HG02642 (cell line): ENCODE data around the gene SEC61B.
"Not testable (repeated sequence)": the region's sequence is repeated elsewhere in the genome, so short reads cannot be mapped to it uniquely, and the experiment has no call there.

ENCODE experiments used
- ATAC-seq: cut with Tn5 transposase; IDR thresholded peaks from one replicate; pipeline ENCODE4 v1.9.1; 2021; ENCODE audit warnings: mild to moderate bottlenecking; ENCODE audit not compliant: unreplicated experiment, poor library complexity

SEC61B gene

GRCh38 chr9:99235926-99236634, 14.0 kb downstream of the SEC61B start:
- peak; percentile 97 for ATAC-seq

- no peak for ATAC-seq
Observed at GRCh38 chr9:99237356-99237755, 15.3 kb downstream of the SEC61B start.

GRCh38 chr9:99237849-99238248, 15.8 kb downstream of the SEC61B start:
- ATAC-seq, result not testable (repeated sequence)

- ATAC-seq, result no peak
Observed at GRCh38 chr9:99238331-99238730, 16.2 kb downstream of the SEC61B start.

- ATAC-seq, result no peak
Observed at GRCh38 chr9:99239341-99240060, 17.4 kb downstream of the SEC61B start.

- ATAC-seq, result no peak
Observed at GRCh38 chr9:99241106-99241505, 19.0 kb downstream of the SEC61B start.

GRCh38 chr9:99244344-99245260, 22.5 kb downstream of the SEC61B start:
- ATAC-seq, result peak; percentile 91

GRCh38 chr9:99249619-99250018, 27.5 kb downstream of the SEC61B start:
- ATAC-seq, result no peak

GRCh38 chr9:99251157-99251556, 29.1 kb downstream of the SEC61B start:
- no peak for ATAC-seq

GRCh38 chr9:99253134-99253533, 31.1 kb downstream of the SEC61B start:
- peak; percentile 38 for ATAC-seq

- peak; percentile 82 for ATAC-seq
Observed at GRCh38 chr9:99253772-99254431, 31.8 kb downstream of the SEC61B start.

GRCh38 chr9:99255651-99256050, 33.6 kb downstream of the SEC61B start:
- no peak for ATAC-seq

GRCh38 chr9:99257723-99258389, 35.8 kb downstream of the SEC61B start:
- no peak for ATAC-seq

- ATAC-seq, result peak; percentile 62
Observed at GRCh38 chr9:99259231-99259918, 37.3 kb downstream of the SEC61B start.

GRCh38 chr9:99261923-99262322, 39.8 kb downstream of the SEC61B start:
- no peak for ATAC-seq

GRCh38 chr9:99262949-99263418, 40.9 kb downstream of the SEC61B start:
- ATAC-seq, result peak; percentile 51

- ATAC-seq, result no peak
Observed at GRCh38 chr9:99264070-99264680, 42.1 kb downstream of the SEC61B start.

GRCh38 chr9:99265691-99266090, 43.6 kb downstream of the SEC61B start:
- ATAC-seq, result no peak
